Transverse colon (tissue), 3 donors: ENCODE results near the gene DNASE1L2.

ENCODE experiments used
- CTCF ChIP-seq, 5 experiments: fragments of 200-600 bp in 3 of 5; fragments of 450-650 bp in 2 of 5; sonication (generic) in 3 of 5; IDR thresholded peaks; 1 replicate in 2 of 5; 2 replicates in 3 of 5; pipeline ENCODE4 v1.5.1; 2016 to 2017; ENCODE audit warnings: antibody characterized with exemption in 5 of 5, inconsistent platforms in 3 of 5, mild to moderate bottlenecking in 2 of 5, moderate library complexity in 1 of 5
- EP300 ChIP-seq: sonication (generic); formaldehyde crosslinking; IDR thresholded peaks from one replicate; pipeline ENCODE4 v1.6.1; 2017; ENCODE audit warnings: antibody characterized with exemption, low read depth
- POLR2A ChIP-seq: fragments of 450-650 bp; IDR thresholded peaks from one replicate; pipeline ENCODE4 v1.6.1; 2016; ENCODE audit warnings: antibody characterized with exemption, mild to moderate bottlenecking, moderate library complexity

- TF ChIP-seq POLR2A: no peak
- TF ChIP-seq CTCF (IDR thresholded peaks at IDR 0.05): no peak
- TF ChIP-seq EP300: no peak
These were observed 8.9 kb downstream of the DNASE1L2 start for GRCh38 chr16:2244926-2245795.
